ENCODE measurements around the gene PARD3B.

DNA sequence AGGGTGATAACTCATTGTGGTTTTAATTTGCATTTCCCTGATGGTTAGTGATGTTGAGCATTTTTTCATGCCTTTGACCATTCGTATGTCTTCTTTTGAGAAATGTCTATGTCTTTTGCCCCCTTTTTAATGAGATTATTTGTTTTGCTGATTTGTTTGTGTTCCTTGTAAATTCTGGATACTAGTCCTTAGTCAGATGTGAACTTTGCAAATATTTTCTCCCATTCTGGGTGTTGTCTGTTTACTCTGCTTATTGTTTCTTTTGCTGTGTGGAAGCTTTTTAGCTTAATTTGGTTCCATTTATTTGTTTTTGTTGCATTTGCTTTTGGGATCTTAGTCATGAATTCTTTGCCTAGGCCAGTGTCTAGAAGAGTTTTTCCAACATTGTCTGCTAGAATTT is 192.0 kb downstream of the PARD3B start:
- no peak for TF ChIP-seq CTCF (IDR thresholded peaks at IDR 0.05; ENCODE audit: low read length)
- TF ChIP-seq EZH2 (optimal IDR thresholded peaks at IDR 0.05; ENCODE audit: low read depth, low read length): no peak
- TF ChIP-seq EZH2phosphoT487 (IDR thresholded peaks at IDR 0.05; ENCODE audit: low read length): no peak

All from MM.1S (cell line).